Osteoblast (primary cell): Measurements from ENCODE around the gene LRRK1. TPM values are rescaled to one million over a fixed set of nuclear protein-coding genes. Genes with fewer than 3 reads are reported as not detected.

Experiments
- DNase-seq: peaks from one replicate; pipeline ENCODE4 v3.0.0; 2011; ENCODE audit warnings: low spot score, mixed read lengths; ENCODE audit not compliant: insufficient read length; ENCODE audit errors: missing footprints
- H2AFZ ChIP-seq: 2 replicates; pipeline ENCODE4 v1.6.0; 2011; ENCODE audit warnings: mild to moderate bottlenecking, low read length
- H3K27ac ChIP-seq: 2 replicates; pipeline ENCODE4 v1.5.1; 2011; ENCODE audit warnings: mild to moderate bottlenecking, low read depth, low read length, moderate library complexity
- H3K27me3 ChIP-seq: 2 replicates; pipeline ENCODE4 v1.6.0; 2012; ENCODE audit warnings: mild to moderate bottlenecking, control low read depth, inconsistent platforms, low read length, moderate library complexity; ENCODE audit not compliant: insufficient read depth
- H3K36me3 ChIP-seq: 2 replicates; pipeline ENCODE4 v1.5.1; 2011; ENCODE audit warnings: mild to moderate bottlenecking, low read length, control low read depth, moderate library complexity; ENCODE audit not compliant: insufficient read depth
- H3K4me1 ChIP-seq: 2 replicates; pipeline ENCODE4 v1.5.1; 2011; ENCODE audit warnings: mild to moderate bottlenecking, low read length, control low read depth, moderate library complexity; ENCODE audit not compliant: insufficient read depth
- H3K4me2 ChIP-seq: 2 replicates; pipeline ENCODE4 v1.6.0; 2011; ENCODE audit warnings: mild to moderate bottlenecking, low read length; ENCODE audit not compliant: insufficient read depth
- H3K4me3 ChIP-seq: fragments of 200-600 bp; sonication (generic); 3 replicates; pipeline ENCODE4 v1.5.1; 2012; ENCODE audit warnings: mild to moderate bottlenecking, low read length, inconsistent platforms; ENCODE audit not compliant: insufficient read depth
- H3K79me2 ChIP-seq: 2 replicates; pipeline ENCODE4 v1.6.0; 2012; ENCODE audit warnings: mild to moderate bottlenecking, low read length, control low read depth, inconsistent platforms; ENCODE audit not compliant: insufficient read depth
- H3K9me3 ChIP-seq: 2 replicates; pipeline ENCODE4 v1.5.1; 2011; ENCODE audit warnings: low read depth, low read length, control low read depth
- H4K20me1 ChIP-seq: 2 replicates; pipeline ENCODE4 v1.6.0; 2012; ENCODE audit warnings: mild to moderate bottlenecking, low read length, control low read depth; ENCODE audit not compliant: insufficient read depth
- total RNA-seq: library from RNA; depleted of rRNA; stranded (reverse); fragments of >200 nt; gene quantifications from 2 replicates; pipeline ENCODE4 v1.2.3, GENCODE V29; 2012
- TF ChIP-seq, protein P1 (sequence below): IDR thresholded peaks from 2 replicates; pipeline ENCODE4 v1.5.1; 2011; ENCODE audit warnings: mild to moderate bottlenecking, low read depth, low read length, moderate library complexity; ENCODE audit errors: extremely low read depth

LRRK1 gene
- total RNA-seq, 1 donor = 15.2 TPM

DNA sequence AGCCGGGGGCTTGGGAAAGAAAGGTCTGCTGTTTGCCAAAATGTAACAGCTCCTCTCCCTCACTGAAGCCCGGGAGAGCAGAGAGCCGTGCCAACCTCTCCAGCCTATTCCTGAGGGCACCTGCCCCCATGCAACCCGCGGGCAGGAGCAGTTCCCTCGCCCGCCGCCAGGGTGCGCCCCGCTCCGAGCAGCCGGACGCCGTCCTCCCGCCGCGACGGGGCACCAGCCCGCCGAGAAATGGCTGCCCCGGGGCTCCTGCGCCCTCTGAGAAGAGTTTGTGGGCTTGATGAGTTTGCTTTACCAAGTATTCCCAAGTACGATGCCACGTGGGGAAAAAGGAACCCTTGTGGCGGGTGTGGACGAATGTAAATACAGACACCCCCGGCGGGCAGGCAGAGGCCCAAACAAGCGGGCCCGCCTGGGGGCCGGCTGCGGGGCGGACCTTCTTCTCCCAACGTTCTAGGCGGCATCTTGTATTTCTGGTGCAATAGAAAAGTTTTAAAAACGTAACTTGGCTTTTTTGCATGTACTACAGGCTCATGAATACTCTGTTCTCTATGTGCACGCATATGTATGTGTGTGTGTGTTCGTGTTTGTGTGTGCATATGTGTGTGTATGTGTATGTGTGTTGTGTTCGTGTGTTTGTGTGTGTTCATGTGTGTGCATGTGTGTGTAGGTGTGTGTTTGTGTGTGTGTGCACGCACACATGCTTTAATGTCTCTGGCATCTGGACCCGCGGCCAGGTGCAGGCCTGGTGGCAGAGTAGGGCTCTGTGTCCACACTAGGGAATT lies 169.8 kb downstream of the LRRK1 start:
- H3K27me3 ChIP-seq = no peaks in the 10 kb centered on the region
- peak overlapping the region; percentile 73 for H2AFZ ChIP-seq
- TF ChIP-seq, protein P1, sequence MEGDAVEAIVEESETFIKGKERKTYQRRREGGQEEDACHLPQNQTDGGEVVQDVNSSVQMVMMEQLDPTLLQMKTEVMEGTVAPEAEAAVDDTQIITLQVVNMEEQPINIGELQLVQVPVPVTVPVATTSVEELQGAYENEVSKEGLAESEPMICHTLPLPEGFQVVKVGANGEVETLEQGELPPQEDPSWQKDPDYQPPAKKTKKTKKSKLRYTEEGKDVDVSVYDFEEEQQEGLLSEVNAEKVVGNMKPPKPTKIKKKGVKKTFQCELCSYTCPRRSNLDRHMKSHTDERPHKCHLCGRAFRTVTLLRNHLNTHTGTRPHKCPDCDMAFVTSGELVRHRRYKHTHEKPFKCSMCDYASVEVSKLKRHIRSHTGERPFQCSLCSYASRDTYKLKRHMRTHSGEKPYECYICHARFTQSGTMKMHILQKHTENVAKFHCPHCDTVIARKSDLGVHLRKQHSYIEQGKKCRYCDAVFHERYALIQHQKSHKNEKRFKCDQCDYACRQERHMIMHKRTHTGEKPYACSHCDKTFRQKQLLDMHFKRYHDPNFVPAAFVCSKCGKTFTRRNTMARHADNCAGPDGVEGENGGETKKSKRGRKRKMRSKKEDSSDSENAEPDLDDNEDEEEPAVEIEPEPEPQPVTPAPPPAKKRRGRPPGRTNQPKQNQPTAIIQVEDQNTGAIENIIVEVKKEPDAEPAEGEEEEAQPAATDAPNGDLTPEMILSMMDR = peak; percentile 86
- peak overlapping the region; percentile 68 for H3K4me3 ChIP-seq
- DNase-seq = peak; percentile 97
- H3K4me1 ChIP-seq = peaks cover 27% of the 10 kb centered on the region
- H4K20me1 ChIP-seq = no peaks in the 10 kb centered on the region
- no peaks in the 10 kb centered on the region for H3K79me2 ChIP-seq
- no peaks in the 10 kb centered on the region for H3K36me3 ChIP-seq
- H3K9me3 ChIP-seq = no peaks in the 10 kb centered on the region
- H3K27ac ChIP-seq = peak overlapping the region; percentile 72
- peak overlapping the region; percentile 68 for H3K4me2 ChIP-seq

DNA sequence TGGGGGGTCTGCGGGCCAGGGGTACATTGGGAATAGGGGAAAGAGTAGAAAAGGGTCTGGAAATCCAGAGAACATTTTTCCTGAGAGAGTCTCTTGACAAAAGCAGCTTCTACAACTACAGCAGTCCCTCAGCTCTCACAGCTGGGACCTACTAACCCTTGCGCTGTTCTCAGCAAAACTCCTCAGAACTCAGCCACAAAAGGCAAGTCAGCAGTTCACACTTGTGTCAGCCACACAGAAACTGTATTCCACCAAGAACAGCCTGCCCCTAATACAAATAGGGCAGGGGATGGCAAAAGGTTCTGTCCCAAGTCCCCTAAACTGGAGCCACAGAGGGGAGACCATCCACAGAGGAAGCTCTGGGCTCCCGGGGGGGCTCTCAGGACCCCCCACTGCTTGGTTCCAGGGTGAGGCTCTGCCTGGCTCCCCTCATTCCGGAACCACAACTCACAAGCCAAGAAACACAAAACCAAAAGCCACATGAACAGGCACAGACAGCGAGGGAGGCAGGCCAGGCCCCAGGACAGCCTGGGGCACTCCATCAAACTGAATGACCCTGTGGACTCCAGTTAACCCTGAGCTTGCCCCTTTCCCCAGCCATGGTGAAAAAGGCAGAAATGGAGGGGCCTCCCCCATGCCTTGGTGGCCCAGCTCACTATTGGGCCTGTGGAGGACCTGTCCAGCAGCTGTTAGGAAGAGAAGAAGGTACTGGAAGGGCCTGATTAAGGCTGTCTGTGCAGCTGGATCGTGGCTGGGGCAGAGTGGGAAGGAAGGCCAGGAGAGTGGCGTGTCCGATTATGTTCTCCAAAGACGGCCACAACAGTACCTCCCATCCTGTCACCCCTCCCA lies 170.6 kb downstream of the LRRK1 start:
- no peaks in the 10 kb centered on the region for H3K79me2 ChIP-seq
- TF ChIP-seq, protein P1 = no peak
- H3K36me3 ChIP-seq = no peaks in the 10 kb centered on the region
- H3K9me3 ChIP-seq = no peaks in the 10 kb centered on the region
- no peak overlapping the region for H3K4me3 ChIP-seq
- H4K20me1 ChIP-seq = no peaks in the 10 kb centered on the region
- peaks cover 27% of the 10 kb centered on the region for H3K4me1 ChIP-seq
- DNase-seq = peak; percentile 26
- H2AFZ ChIP-seq = peak overlapping the region; percentile 73
- H3K4me2 ChIP-seq = peak overlapping the region; percentile 68
- H3K27ac ChIP-seq = peak overlapping the region; percentile 72
- H3K27me3 ChIP-seq = no peaks in the 10 kb centered on the region

DNA sequence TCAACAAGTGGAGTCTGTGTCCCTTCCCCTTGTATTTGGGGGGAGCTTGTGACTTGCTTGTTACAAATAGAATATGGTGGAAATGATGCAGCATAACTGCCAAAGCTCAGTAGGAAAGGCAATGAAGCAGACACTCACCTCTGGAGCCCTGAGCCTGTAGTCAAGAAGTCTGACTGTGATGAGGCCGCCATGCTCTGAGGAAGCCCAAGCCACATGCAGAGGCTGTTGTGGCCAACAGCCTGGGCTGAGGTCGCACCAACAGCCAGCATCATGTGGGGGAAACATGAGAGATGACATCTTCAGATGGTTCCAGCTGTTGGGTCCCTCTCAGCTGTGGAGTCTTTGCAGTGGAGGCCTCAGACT lies 171.3 kb downstream of the LRRK1 start:
- H3K27ac ChIP-seq = peak overlapping the region; percentile 87

More for the DNA sequence above, 171.3 kb downstream of the LRRK1 start:
- Histone ChIP-seq H3K4me1 (peaks cover 27% of the 10 kb centered on the region), H3K27me3 (no peaks in the 10 kb centered on the region), H3K79me2 (no peaks in the 10 kb centered on the region), H3K9me3 (no peaks in the 10 kb centered on the region), H3K4me2 (no peak overlapping the region), H3K4me3 (no peak overlapping the region), H2AFZ (no peak overlapping the region), H4K20me1 (no peaks in the 10 kb centered on the region), H3K36me3 (no peaks in the 10 kb centered on the region)
- TF ChIP-seq, protein P1 = no peak
- DNase-seq = peak; percentile 49
